HG03139 (cell line): ENCODE measurements around the gene GSG1L.

Experiments
- ATAC-seq: cut with Tn5 transposase; IDR thresholded peaks from one replicate; pipeline ENCODE4 v1.9.1; 2021; ENCODE audit not compliant: unreplicated experiment

GSG1L gene

GRCh38 chr16:28064706-28065249, 1.3 kb upstream of the GSG1L start:
- no peak for ATAC-seq

- ATAC-seq, result no peak
These were observed 636 bp upstream of the GSG1L start for GRCh38 chr16:28064150-28064549.

GRCh38 chr16:28062847-28063521, 530 bp downstream of the GSG1L start:
- no peak for ATAC-seq

- no peak for ATAC-seq
These were observed 1.2 kb downstream of the GSG1L start for GRCh38 chr16:28062261-28062846.

GRCh38 chr16:28061352-28062101, 2.0 kb downstream of the GSG1L start:
- no peak for ATAC-seq

GRCh38 chr16:28059841-28060575, 3.5 kb downstream of the GSG1L start:
- ATAC-seq, result no peak

GRCh38 chr16:28058839-28059589, 4.5 kb downstream of the GSG1L start:
- no peak for ATAC-seq

GRCh38 chr16:28057949-28058348, 5.6 kb downstream of the GSG1L start:
- no peak for ATAC-seq

- ATAC-seq, result no peak
These were observed 10.1 kb downstream of the GSG1L start for GRCh38 chr16:28053461-28053860.

GRCh38 chr16:28052274-28053128, 11.0 kb downstream of the GSG1L start:
- ATAC-seq, result no peak

GRCh38 chr16:28051486-28051885, 12.0 kb downstream of the GSG1L start:
- no peak for ATAC-seq

- ATAC-seq, result no peak
These were observed 20.7 kb downstream of the GSG1L start for GRCh38 chr16:28042811-28043210.

- no peak for ATAC-seq
These were observed 21.9 kb downstream of the GSG1L start for GRCh38 chr16:28041615-28042014.

- no peak for ATAC-seq
These were observed 23.5 kb downstream of the GSG1L start for GRCh38 chr16:28040039-28040438.

GRCh38 chr16:28039493-28039892, 24.0 kb downstream of the GSG1L start:
- ATAC-seq, result no peak

- no peak for ATAC-seq
These were observed 25.1 kb downstream of the GSG1L start for GRCh38 chr16:28038409-28038808.

- ATAC-seq, result no peak
These were observed 27.6 kb downstream of the GSG1L start for GRCh38 chr16:28035866-28036393.

GRCh38 chr16:28033870-28034269, 29.6 kb downstream of the GSG1L start:
- ATAC-seq, result no peak

GRCh38 chr16:28029387-28030002, 34.0 kb downstream of the GSG1L start:
- ATAC-seq, result no peak
